KOPT-K1 (cell line): ENCODE measurements around the gene CELSR1.
"Not testable (repeated sequence)": the region's sequence is repeated elsewhere in the genome, so short reads cannot be mapped to it uniquely, and the experiment has no call there.

Source experiments
- H3K27ac ChIP-seq: fragments of 200-600 bp; sonication (generic); 2 replicates; pipeline ENCODE4 v1.5.1; 2016; ENCODE audit warnings: antibody characterized with exemption, mild to moderate bottlenecking, low read depth, low read length; ENCODE audit not compliant: poor library complexity, severe bottlenecking
- H3K36me3 ChIP-seq: fragments of 200-600 bp; sonication (generic); 2 replicates; pipeline ENCODE4 v1.5.1; 2017; ENCODE audit warnings: antibody characterized with exemption, mild to moderate bottlenecking, low read length, moderate library complexity; ENCODE audit not compliant: insufficient read depth
- H3K9me3 ChIP-seq: fragments of 200-600 bp; sonication (generic); 2 replicates; pipeline ENCODE4 v1.5.1; 2017; ENCODE audit warnings: antibody characterized with exemption, low read length, mild to moderate bottlenecking; ENCODE audit not compliant: insufficient read depth, poor library complexity, severe bottlenecking

CELSR1 gene

GRCh38 chr22:46479046-46479445, 58.4 kb downstream of the CELSR1 start:
- Histone ChIP-seq H3K9me3 (peaks cover 15% of the 10 kb centered on the region), H3K27ac (no peak overlapping the region), H3K36me3 (no peaks in the 10 kb centered on the region)

- Histone ChIP-seq H3K36me3 (no peaks in the 10 kb centered on the region), H3K9me3 (peaks cover 10% of the 10 kb centered on the region), H3K27ac (no peak overlapping the region)
These were observed 59.3 kb downstream of the CELSR1 start for GRCh38 chr22:46478083-46478551.

- Histone ChIP-seq H3K9me3 (peaks cover 7% of the 10 kb centered on the region), H3K36me3 (no peaks in the 10 kb centered on the region), H3K27ac (no peak overlapping the region)
These were observed 60.9 kb downstream of the CELSR1 start for GRCh38 chr22:46476547-46476941.

GRCh38 chr22:46473896-46474557, 63.4 kb downstream of the CELSR1 start:
- H3K36me3 ChIP-seq = no peaks in the 10 kb centered on the region
- peaks cover 7% of the 10 kb centered on the region for H3K9me3 ChIP-seq
- no peak overlapping the region for H3K27ac ChIP-seq

GRCh38 chr22:46473021-46473779, 64.2 kb downstream of the CELSR1 start:
- Histone ChIP-seq H3K27ac (no peak overlapping the region), H3K9me3 (peaks cover 7% of the 10 kb centered on the region), H3K36me3 (no peaks in the 10 kb centered on the region)

- Histone ChIP-seq H3K27ac (no peak overlapping the region), H3K9me3 (peaks cover 7% of the 10 kb centered on the region), H3K36me3 (no peaks in the 10 kb centered on the region)
These were observed 64.8 kb downstream of the CELSR1 start for GRCh38 chr22:46472722-46473016.

GRCh38 chr22:46471901-46472721, 65.3 kb downstream of the CELSR1 start:
- H3K27ac ChIP-seq = no peak overlapping the region
- peaks cover 7% of the 10 kb centered on the region for H3K9me3 ChIP-seq
- no peaks in the 10 kb centered on the region for H3K36me3 ChIP-seq

- H3K27ac ChIP-seq, H3K36me3 ChIP-seq, H3K9me3 ChIP-seq: not testable (repeated sequence)
These were observed 66.1 kb downstream of the CELSR1 start for GRCh38 chr22:46471330-46471729.

GRCh38 chr22:46469711-46470110, 67.7 kb downstream of the CELSR1 start:
- Histone ChIP-seq H3K36me3 (no peaks in the 10 kb centered on the region), H3K9me3 (no peaks in the 10 kb centered on the region), H3K27ac (no peak overlapping the region)

GRCh38 chr22:46467006-46467405, 70.4 kb downstream of the CELSR1 start:
- H3K27ac ChIP-seq = no peak overlapping the region
- no peaks in the 10 kb centered on the region for H3K36me3 ChIP-seq
- no peaks in the 10 kb centered on the region for H3K9me3 ChIP-seq

- Histone ChIP-seq H3K9me3 (no peaks in the 10 kb centered on the region), H3K36me3 (no peaks in the 10 kb centered on the region), H3K27ac (no peak overlapping the region)
These were observed 71.2 kb downstream of the CELSR1 start for GRCh38 chr22:46466255-46466676.

- Histone ChIP-seq H3K27ac (no peak overlapping the region), H3K9me3 (no peaks in the 10 kb centered on the region), H3K36me3 (no peaks in the 10 kb centered on the region)
These were observed 71.6 kb downstream of the CELSR1 start for GRCh38 chr22:46465793-46466192.

- Histone ChIP-seq H3K9me3 (no peaks in the 10 kb centered on the region), H3K27ac (no peak overlapping the region), H3K36me3 (no peaks in the 10 kb centered on the region)
These were observed 72.1 kb downstream of the CELSR1 start for GRCh38 chr22:46465345-46465720.

- Histone ChIP-seq H3K9me3 (no peaks in the 10 kb centered on the region), H3K27ac (no peak overlapping the region), H3K36me3 (no peaks in the 10 kb centered on the region)
These were observed 72.6 kb downstream of the CELSR1 start for GRCh38 chr22:46464701-46465344.

- H3K9me3 ChIP-seq = no peaks in the 10 kb centered on the region
- no peaks in the 10 kb centered on the region for H3K36me3 ChIP-seq
- no peak overlapping the region for H3K27ac ChIP-seq
These were observed 73.1 kb downstream of the CELSR1 start for GRCh38 chr22:46464296-46464695.
